ENCODE data around the gene ANKRD16.
"Not testable (repeated sequence)": the region's sequence is repeated elsewhere in the genome, so short reads cannot be mapped to it uniquely, and the experiment has no call there.

Gene ANKRD16

GRCh38 chr10:5869156-5869555 lies 20.5 kb downstream of the ANKRD16 start:
- H3K27me3 ChIP-seq (ENCODE audit: control insufficient read depth, insufficient read depth, low read length) = no peaks in the 10 kb centered on the region
- no peaks in the 10 kb centered on the region for H3K4me1 ChIP-seq (ENCODE audit: control insufficient read depth, insufficient read depth, low read length)
- H3K4me3 ChIP-seq (ENCODE audit: low read depth, low read length) = no peak overlapping the region
- no peaks in the 10 kb centered on the region for H3K9me3 ChIP-seq (ENCODE audit: control insufficient read depth, insufficient read depth, low read length)
- H3K9ac ChIP-seq (ENCODE audit: low read depth, low read length) = no peak overlapping the region
- no peaks in the 10 kb centered on the region for H3K36me3 ChIP-seq (ENCODE audit: control insufficient read depth, insufficient read depth, low read length)

- not testable (repeated sequence) for H3K27me3 ChIP-seq (ENCODE audit: control insufficient read depth, insufficient read depth, low read length); H3K36me3 ChIP-seq (ENCODE audit: control insufficient read depth, insufficient read depth, low read length); H3K9me3 ChIP-seq (ENCODE audit: control insufficient read depth, insufficient read depth, low read length); H3K9ac ChIP-seq (ENCODE audit: low read depth, low read length); H3K4me3 ChIP-seq (ENCODE audit: low read depth, low read length); H3K4me1 ChIP-seq (ENCODE audit: control insufficient read depth, insufficient read depth, low read length)
Measured at GRCh38 chr10:5868383-5868782, 21.3 kb downstream of the ANKRD16 start.

GRCh38 chr10:5867091-5867615 lies 22.5 kb downstream of the ANKRD16 start:
- not testable (repeated sequence) for H3K4me1 ChIP-seq (ENCODE audit: control insufficient read depth, insufficient read depth, low read length); H3K4me3 ChIP-seq (ENCODE audit: low read depth, low read length); H3K9me3 ChIP-seq (ENCODE audit: control insufficient read depth, insufficient read depth, low read length); H3K27me3 ChIP-seq (ENCODE audit: control insufficient read depth, insufficient read depth, low read length); H3K36me3 ChIP-seq (ENCODE audit: control insufficient read depth, insufficient read depth, low read length); H3K9ac ChIP-seq (ENCODE audit: low read depth, low read length)

- not testable (repeated sequence) for H3K9ac ChIP-seq (ENCODE audit: low read depth, low read length); H3K4me3 ChIP-seq (ENCODE audit: low read depth, low read length); H3K27me3 ChIP-seq (ENCODE audit: control insufficient read depth, insufficient read depth, low read length); H3K4me1 ChIP-seq (ENCODE audit: control insufficient read depth, insufficient read depth, low read length); H3K9me3 ChIP-seq (ENCODE audit: control insufficient read depth, insufficient read depth, low read length); H3K36me3 ChIP-seq (ENCODE audit: control insufficient read depth, insufficient read depth, low read length)
Measured at GRCh38 chr10:5866451-5867081, 23.1 kb downstream of the ANKRD16 start.

GRCh38 chr10:5862981-5863685 lies 26.6 kb downstream of the ANKRD16 start:
- not testable (repeated sequence) for H3K9me3 ChIP-seq (ENCODE audit: control insufficient read depth, insufficient read depth, low read length); H3K4me3 ChIP-seq (ENCODE audit: low read depth, low read length)

GRCh38 chr10:5862360-5862961 lies 27.2 kb downstream of the ANKRD16 start:
- H3K9ac ChIP-seq (ENCODE audit: low read depth, low read length) = no peak overlapping the region

More at GRCh38 chr10:5862981-5863685, 26.6 kb downstream of the ANKRD16 start:
- H3K27me3 ChIP-seq (ENCODE audit: control insufficient read depth, insufficient read depth, low read length); H3K4me1 ChIP-seq (ENCODE audit: control insufficient read depth, insufficient read depth, low read length); H3K36me3 ChIP-seq (ENCODE audit: control insufficient read depth, insufficient read depth, low read length); H3K9ac ChIP-seq (ENCODE audit: low read depth, low read length): not testable (repeated sequence)

GRCh38 chr10:5860066-5860465 lies 29.6 kb downstream of the ANKRD16 start:
- Histone ChIP-seq H3K9ac (ENCODE audit: low read depth, low read length) (no peak overlapping the region), H3K27me3 (ENCODE audit: control insufficient read depth, insufficient read depth, low read length) (no peaks in the 10 kb centered on the region), H3K36me3 (ENCODE audit: control insufficient read depth, insufficient read depth, low read length) (no peaks in the 10 kb centered on the region), H3K4me3 (ENCODE audit: low read depth, low read length) (no peak overlapping the region), H3K9me3 (ENCODE audit: control insufficient read depth, insufficient read depth, low read length) (no peaks in the 10 kb centered on the region), H3K4me1 (ENCODE audit: control insufficient read depth, insufficient read depth, low read length) (no peaks in the 10 kb centered on the region)

More at GRCh38 chr10:5862360-5862961, 27.2 kb downstream of the ANKRD16 start:
- no peaks in the 10 kb centered on the region for H3K4me1 ChIP-seq (ENCODE audit: control insufficient read depth, insufficient read depth, low read length)
- no peak overlapping the region for H3K4me3 ChIP-seq (ENCODE audit: low read depth, low read length)
- no peaks in the 10 kb centered on the region for H3K36me3 ChIP-seq (ENCODE audit: control insufficient read depth, insufficient read depth, low read length)
- H3K9me3 ChIP-seq (ENCODE audit: control insufficient read depth, insufficient read depth, low read length) = no peaks in the 10 kb centered on the region
- no peaks in the 10 kb centered on the region for H3K27me3 ChIP-seq (ENCODE audit: control insufficient read depth, insufficient read depth, low read length)

- no peaks in the 10 kb centered on the region for H3K4me1 ChIP-seq (ENCODE audit: control insufficient read depth, insufficient read depth, low read length)
- no peak overlapping the region for H3K4me3 ChIP-seq (ENCODE audit: low read depth, low read length)
- no peaks in the 10 kb centered on the region for H3K9me3 ChIP-seq (ENCODE audit: control insufficient read depth, insufficient read depth, low read length)
- H3K36me3 ChIP-seq (ENCODE audit: control insufficient read depth, insufficient read depth, low read length) = no peaks in the 10 kb centered on the region
- no peak overlapping the region for H3K9ac ChIP-seq (ENCODE audit: low read depth, low read length)
- no peaks in the 10 kb centered on the region for H3K27me3 ChIP-seq (ENCODE audit: control insufficient read depth, insufficient read depth, low read length)
Measured at GRCh38 chr10:5858811-5859210, 30.9 kb downstream of the ANKRD16 start.

GRCh38 chr10:5856701-5857004 lies 33.0 kb downstream of the ANKRD16 start:
- no peaks in the 10 kb centered on the region for H3K4me1 ChIP-seq (ENCODE audit: control insufficient read depth, insufficient read depth, low read length)
- H3K27me3 ChIP-seq (ENCODE audit: control insufficient read depth, insufficient read depth, low read length) = no peaks in the 10 kb centered on the region
- no peaks in the 10 kb centered on the region for H3K9me3 ChIP-seq (ENCODE audit: control insufficient read depth, insufficient read depth, low read length)
- no peaks in the 10 kb centered on the region for H3K36me3 ChIP-seq (ENCODE audit: control insufficient read depth, insufficient read depth, low read length)
- H3K9ac ChIP-seq (ENCODE audit: low read depth, low read length) = no peak overlapping the region
- H3K4me3 ChIP-seq (ENCODE audit: low read depth, low read length) = no peak overlapping the region

- Histone ChIP-seq H3K4me3 (ENCODE audit: low read depth, low read length) (no peak overlapping the region), H3K4me1 (ENCODE audit: control insufficient read depth, insufficient read depth, low read length) (no peaks in the 10 kb centered on the region), H3K36me3 (ENCODE audit: control insufficient read depth, insufficient read depth, low read length) (no peaks in the 10 kb centered on the region), H3K9me3 (ENCODE audit: control insufficient read depth, insufficient read depth, low read length) (no peaks in the 10 kb centered on the region), H3K27me3 (ENCODE audit: control insufficient read depth, insufficient read depth, low read length) (no peaks in the 10 kb centered on the region), H3K9ac (ENCODE audit: low read depth, low read length) (no peak overlapping the region)
Measured at GRCh38 chr10:5855979-5856700, 33.6 kb downstream of the ANKRD16 start.

GRCh38 chr10:5854131-5854475 lies 35.6 kb downstream of the ANKRD16 start:
- H3K36me3 ChIP-seq (ENCODE audit: control insufficient read depth, insufficient read depth, low read length) = no peaks in the 10 kb centered on the region
- no peak overlapping the region for H3K4me3 ChIP-seq (ENCODE audit: low read depth, low read length)
- no peaks in the 10 kb centered on the region for H3K9me3 ChIP-seq (ENCODE audit: control insufficient read depth, insufficient read depth, low read length)
- no peaks in the 10 kb centered on the region for H3K4me1 ChIP-seq (ENCODE audit: control insufficient read depth, insufficient read depth, low read length)
- H3K9ac ChIP-seq (ENCODE audit: low read depth, low read length) = no peak overlapping the region
- no peaks in the 10 kb centered on the region for H3K27me3 ChIP-seq (ENCODE audit: control insufficient read depth, insufficient read depth, low read length)

- H3K36me3 ChIP-seq (ENCODE audit: control insufficient read depth, insufficient read depth, low read length); H3K27me3 ChIP-seq (ENCODE audit: control insufficient read depth, insufficient read depth, low read length); H3K9me3 ChIP-seq (ENCODE audit: control insufficient read depth, insufficient read depth, low read length); H3K4me3 ChIP-seq (ENCODE audit: low read depth, low read length); H3K4me1 ChIP-seq (ENCODE audit: control insufficient read depth, insufficient read depth, low read length); H3K9ac ChIP-seq (ENCODE audit: low read depth, low read length): not testable (repeated sequence)
Measured at GRCh38 chr10:5846667-5847066, 43.0 kb downstream of the ANKRD16 start.

Measured in iPS-15b (cell line).